NOMO-1 treated with DMSO at 0.1 percent for 48 hours (cell line): ENCODE measurements around the gene IRF7.
"Not testable (repeated sequence)": the region's sequence is repeated elsewhere in the genome, so short reads cannot be mapped to it uniquely, and the experiment has no call there.

ENCODE experiments used
- DNase-seq: peaks from one replicate; lab custom pipeline; 2025; ENCODE audit not compliant: unreplicated experiment; lab: John Stamatoyannopoulos, UW

IRF7 gene

GRCh38 chr11:584287-584686 lies 31.5 kb downstream of the IRF7 start:
- DNase-seq = no peak

GRCh38 chr11:581752-582151 lies 34.0 kb downstream of the IRF7 start:
- DNase-seq = no peak

GRCh38 chr11:581342-581741 lies 34.4 kb downstream of the IRF7 start:
- DNase-seq = no peak

GRCh38 chr11:579830-580601 lies 35.7 kb downstream of the IRF7 start:
- DNase-seq = no peak

GRCh38 chr11:578276-579035 lies 37.3 kb downstream of the IRF7 start:
- no peak for DNase-seq

GRCh38 chr11:577611-577894 lies 38.2 kb downstream of the IRF7 start:
- no peak for DNase-seq

GRCh38 chr11:576811-577610 lies 38.7 kb downstream of the IRF7 start:
- no peak for DNase-seq

GRCh38 chr11:575996-576768 lies 39.6 kb downstream of the IRF7 start, which contains the start of gene PHRF1:
Gene PHRF1, plus strand, starts transcription at chr11:576470. Its CDS starts 5,043 bp downstream, at chr11:581513.
- DNase-seq = peak; percentile 91

GRCh38 chr11:575313-575995 lies 40.3 kb downstream of the IRF7 start:
- DNase-seq = peak; percentile 35

GRCh38 chr11:574632-575312 lies 41.0 kb downstream of the IRF7 start:
- no peak for DNase-seq

- not testable (repeated sequence) for DNase-seq
Measured at GRCh38 chr11:574031-574570, 41.6 kb downstream of the IRF7 start.

- DNase-seq = no peak
Measured at GRCh38 chr11:573146-573759, 42.5 kb downstream of the IRF7 start.

GRCh38 chr11:571802-572185 lies 44.0 kb downstream of the IRF7 start:
- DNase-seq = no peak

GRCh38 chr11:569158-569885 lies 46.4 kb downstream of the IRF7 start:
- DNase-seq = no peak

GRCh38 chr11:568306-569157 lies 47.2 kb downstream of the IRF7 start:
- DNase-seq = peak; percentile 94

- no peak for DNase-seq
Measured at GRCh38 chr11:567629-568292, 48.0 kb downstream of the IRF7 start.

- no peak for DNase-seq
Measured at GRCh38 chr11:567011-567628, 48.6 kb downstream of the IRF7 start.
